ENCODE data around the gene C16orf92.

The C16orf92 gene

DNA sequence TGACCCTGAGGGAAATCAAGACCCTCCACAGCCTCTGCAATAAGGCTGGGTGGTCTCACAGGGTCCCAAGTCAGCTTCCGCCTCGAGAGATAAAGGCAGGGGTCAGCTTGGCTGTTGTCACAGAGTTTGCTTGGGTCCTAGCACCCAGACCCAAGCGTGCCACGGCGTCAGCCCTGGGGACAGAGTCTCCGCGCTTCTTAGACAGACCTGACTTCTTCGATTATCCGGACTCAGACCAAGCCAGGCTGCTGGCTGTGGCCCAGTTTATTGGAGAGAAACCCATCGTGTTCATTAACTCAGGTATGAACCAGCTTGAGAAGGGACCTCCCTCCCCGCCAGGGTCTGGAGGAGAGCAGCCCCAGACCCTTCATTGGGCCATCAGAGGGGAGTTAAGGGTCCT, 588 bp downstream of the C16orf92 start:
- in situ Hi-C loops (cut with MboI; ENCODE audit: low sequenced_read_pairs) = no loop called here

DNA sequence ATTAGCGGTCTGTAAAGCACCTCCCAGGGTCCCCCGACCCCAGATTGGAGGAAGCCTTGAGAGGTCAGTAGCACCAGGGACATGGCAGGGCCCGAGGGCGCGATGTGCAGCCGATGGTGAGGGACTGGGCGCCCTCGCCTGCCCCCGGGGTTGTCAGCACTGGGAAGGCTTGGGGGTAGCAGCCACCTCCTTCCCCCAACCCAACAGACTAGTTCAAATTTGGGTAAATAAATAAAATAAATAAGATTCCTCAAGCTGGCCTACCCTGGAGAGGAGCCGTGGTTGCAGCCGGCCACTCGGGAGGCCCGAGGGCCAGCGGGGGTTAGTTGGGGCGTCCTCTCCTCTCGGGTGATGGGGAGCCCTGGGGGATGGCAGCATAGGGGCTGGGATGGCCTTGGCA, 1.5 kb downstream of the C16orf92 start:
- in situ Hi-C loops (cut with MboI; ENCODE audit: low sequenced_read_pairs) = no loop called here

DNA sequence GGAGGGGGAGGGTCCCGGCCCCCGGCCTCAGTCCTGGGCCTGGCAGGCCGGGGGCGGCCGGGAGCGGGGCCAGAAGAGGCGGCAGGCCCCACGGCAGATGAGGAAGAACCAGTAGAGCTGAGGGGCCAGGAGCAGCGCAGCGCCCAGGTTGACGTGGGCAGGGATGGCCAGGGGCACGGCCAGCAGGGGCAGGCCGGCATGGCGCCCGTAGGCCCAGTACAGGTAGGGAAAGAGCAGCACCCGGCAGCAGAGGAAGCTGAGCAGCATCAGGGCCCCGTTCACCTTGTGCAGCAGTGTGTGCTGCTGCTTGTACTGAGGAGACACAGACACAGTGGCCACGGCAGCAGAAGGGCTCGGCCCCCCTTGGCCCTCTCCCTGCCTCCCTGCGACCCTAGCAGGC, 2.2 kb downstream of the C16orf92 start:
- in situ Hi-C loops (cut with MboI; ENCODE audit: low sequenced_read_pairs) = loop anchor here (25.0 kb wide), 1 partner anchor 338 kb away; the partner anchor contains the start of gene QPRT

DNA sequence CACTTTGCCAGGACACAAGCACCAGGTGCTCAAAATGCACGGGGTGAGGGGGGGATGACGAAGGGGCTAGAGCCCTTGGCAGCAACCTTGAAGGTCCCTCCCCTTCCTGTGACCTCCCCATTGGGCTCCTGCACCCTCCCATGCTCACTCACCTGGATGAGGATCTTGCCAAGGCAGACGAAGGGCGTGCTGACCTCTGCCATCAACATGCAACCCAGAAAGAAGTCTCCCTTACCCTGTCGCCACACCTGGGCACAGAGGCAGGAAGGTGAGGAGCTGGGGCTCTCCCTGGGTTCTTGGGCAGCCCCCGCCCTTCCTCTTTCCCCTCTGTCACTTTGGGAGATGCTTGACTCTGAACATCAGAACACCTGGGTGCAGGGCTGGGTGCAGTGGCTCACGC, 2.6 kb downstream of the C16orf92 start:
- in situ Hi-C loops (cut with MboI; ENCODE audit: low sequenced_read_pairs) = loop anchor here (25.0 kb wide), 1 partner anchor 338 kb away; the partner anchor contains the start of gene QPRT

DNA sequence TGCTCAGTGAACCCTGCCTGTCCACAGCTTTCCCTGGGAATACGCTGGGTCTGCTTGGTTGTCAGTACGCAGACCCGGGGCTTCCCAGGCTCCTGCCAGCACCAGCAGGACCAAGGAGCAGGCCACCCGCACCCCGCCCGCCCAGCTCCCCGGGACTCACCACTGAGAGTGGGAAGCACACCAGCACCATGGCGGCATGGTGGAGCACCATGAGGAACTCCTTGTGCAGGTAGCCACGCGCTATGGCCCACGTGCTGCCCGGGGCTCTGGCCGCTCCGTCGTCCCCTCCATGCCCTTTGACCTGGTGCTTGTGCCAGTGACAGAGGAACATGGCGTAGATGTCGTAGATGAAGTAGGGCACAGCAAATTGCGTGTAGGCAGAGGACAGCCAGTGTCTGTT, 3.5 kb downstream of the C16orf92 start:
- in situ Hi-C loops (cut with MboI; ENCODE audit: low sequenced_read_pairs) = loop anchor here (25.0 kb wide), 1 partner anchor 339 kb away; the partner anchor contains the start of gene QPRT

DNA sequence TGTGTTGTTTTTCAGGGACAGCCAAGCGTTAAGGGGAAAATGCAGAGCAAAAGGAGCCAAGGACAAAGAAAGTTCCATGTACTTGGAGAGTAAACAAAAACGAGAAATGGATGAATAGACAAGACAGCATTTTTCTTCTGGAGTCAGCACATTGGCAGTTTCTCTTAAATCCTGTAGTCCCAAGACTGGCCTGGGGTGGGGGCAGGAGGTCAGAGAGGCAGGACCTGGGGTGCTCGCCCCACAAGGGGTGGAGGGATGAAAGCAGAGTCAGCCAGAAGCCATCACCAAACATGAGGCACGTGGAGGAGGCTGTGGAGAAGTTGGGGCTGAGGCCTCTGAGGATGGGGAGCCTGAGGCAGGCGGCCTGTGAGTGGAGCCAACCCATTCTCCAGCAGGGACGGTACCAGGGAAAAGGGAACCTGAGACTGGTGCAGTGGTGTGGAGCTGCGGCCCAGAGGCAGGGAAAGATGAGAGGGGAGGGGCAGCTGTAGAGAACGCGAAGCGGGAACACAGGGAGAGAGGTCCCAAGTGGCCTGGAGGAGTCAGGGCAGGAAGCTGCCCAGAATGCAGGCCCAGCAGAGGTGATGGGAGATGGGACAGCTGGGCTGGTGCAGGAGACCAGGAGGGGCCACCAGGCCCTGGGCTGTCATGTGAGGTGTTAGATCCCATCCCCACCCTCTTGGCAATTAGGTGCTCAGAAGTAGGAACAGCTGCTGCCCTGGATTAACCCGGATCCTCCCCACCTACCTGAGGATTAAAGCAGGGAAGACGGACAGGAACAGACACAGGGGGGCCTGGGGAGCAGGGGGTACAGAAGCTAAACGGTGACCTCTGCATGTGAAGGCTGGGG, 4.8 kb downstream of the C16orf92 start:
- in situ Hi-C loops (cut with MboI; ENCODE audit: low sequenced_read_pairs) = loop anchor here (25.0 kb wide), 1 partner anchor 341 kb away; the partner anchor contains the start of gene QPRT

DNA sequence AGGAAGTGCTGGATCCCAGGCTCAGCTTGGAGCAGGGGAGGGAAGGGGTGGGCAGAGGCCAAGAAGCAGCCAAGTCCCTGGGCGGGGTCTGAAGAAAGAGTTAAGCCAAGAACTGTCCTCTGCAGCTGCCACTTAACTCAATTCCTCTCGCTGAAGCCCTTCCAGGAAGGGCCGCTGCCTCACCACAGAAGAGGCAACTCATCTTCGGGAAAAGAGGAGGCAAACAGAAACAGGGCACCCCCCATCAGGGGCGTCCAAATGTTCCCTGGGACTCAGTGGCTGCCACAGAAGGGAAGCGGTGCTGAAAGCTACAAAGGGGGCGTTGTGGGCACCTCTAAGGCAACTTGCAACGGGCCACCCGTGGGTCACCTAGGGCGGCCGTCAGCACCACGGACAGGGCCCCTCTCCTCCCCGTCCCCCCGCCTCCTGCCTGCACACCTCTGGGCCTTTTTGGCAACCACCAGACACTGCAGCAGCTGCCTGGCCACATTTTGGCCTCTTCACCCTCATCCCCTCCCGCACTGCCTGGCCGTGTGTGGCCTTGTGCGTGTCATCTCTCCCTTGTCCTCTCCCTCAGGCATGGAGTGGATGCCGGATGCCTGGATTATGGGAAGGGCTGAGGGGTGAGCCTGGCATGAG, 5.6 kb downstream of the C16orf92 start:
- in situ Hi-C loops (cut with MboI; ENCODE audit: low sequenced_read_pairs) = loop anchor here (25.0 kb wide), 1 partner anchor 341 kb away; the partner anchor contains the start of gene QPRT

DNA sequence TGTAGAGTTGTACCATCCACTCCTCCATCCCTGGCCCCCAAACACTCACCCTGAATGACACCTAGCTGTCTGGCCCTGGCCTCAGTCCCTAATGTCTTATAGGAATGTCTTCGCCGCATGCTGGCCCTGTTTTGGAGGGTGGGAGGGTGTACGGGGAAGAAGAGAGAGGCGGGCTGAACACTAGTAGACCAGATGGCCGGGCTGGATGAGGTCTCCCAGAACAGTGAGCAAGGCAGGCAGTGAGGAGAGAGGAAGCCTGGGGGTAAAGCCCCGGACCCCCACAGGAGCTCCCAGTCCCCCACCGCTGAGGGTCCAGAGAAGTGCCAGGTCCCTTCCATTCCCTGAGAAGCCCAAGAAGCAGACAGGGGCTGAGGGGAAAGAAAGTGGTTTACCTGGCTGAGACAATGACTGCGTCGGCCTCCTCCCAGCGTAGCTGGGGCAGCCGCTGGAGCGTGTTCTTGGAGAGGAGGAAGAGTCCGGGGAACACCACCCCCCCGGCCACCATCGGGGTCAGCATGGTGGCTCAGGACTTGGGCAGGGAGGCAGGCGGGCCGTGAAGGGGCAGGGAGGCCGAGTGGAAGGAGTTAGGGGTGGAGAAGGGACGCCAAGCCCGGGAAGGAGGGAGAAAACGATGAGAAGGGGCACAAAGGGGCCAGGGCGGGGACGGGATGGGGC, 7.2 kb downstream of the C16orf92 start:
- in situ Hi-C loops (cut with MboI; ENCODE audit: low sequenced_read_pairs) = loop anchor here (25.0 kb wide), 1 partner anchor 343 kb away; the partner anchor contains the start of gene QPRT

DNA sequence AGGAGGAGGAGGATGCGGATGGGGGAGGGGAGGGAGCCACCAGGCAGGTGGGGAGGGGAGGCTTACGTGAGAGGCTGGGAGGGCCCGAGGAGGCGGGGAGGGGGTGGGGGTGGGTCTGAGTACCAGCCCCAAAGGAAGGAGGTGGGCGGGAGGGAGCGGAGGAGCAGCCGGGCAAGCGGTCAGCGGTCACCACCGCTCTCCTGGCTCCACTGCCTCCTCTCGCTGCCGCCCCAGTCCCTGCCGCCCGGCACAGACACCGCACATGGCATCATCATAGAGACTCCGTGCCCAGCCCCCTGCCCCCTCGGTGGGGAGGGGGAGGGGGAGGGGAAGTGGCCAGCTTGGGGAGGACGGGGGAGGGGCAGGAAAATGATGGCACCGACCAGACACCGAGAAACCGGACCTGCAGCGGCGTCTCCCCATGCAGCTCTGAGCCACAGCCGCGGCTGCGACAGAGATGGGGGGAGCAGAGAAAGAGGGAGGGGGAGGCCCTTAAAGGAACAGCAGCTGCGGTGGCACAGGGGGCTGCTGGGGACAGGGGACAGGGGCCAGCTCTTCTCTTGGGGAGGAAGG, 7.9 kb downstream of the C16orf92 start, which contains the start of gene TLCD3B:
TSS of gene TLCD3B (minus strand) at position 431 of the 573 bp plus-strand sequence. CDS start 744 bp downstream, outside the sequence.
- in situ Hi-C loops (cut with MboI; ENCODE audit: low sequenced_read_pairs) = loop anchor here (25.0 kb wide), 1 partner anchor 344 kb away; the partner anchor contains the start of gene QPRT

DNA sequence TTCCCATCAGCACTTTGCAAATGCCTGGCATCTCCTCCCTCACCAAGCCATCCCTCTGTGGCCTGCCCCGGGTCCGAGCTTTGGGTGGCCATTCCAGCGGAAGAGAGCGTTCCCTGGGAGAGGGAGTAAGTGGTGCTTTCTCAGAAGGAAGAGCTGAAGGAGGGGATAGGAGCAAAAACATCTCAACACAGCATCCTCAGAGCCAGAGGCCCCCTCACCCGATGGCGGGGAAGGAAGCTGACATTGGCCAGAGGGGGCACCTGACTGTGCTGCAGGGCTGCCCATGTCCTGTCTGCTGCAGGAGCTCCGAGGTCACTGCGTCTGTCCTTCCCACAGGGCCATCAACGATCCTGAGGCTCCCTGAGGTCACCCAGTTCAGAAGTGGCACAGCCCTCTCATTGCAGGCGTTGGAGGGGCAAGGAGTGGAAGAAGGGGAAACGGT, 8.5 kb downstream of the C16orf92 start:
- in situ Hi-C loops (cut with MboI; ENCODE audit: low sequenced_read_pairs) = loop anchor here (25.0 kb wide), 1 partner anchor 344 kb away; the partner anchor contains the start of gene QPRT

DNA sequence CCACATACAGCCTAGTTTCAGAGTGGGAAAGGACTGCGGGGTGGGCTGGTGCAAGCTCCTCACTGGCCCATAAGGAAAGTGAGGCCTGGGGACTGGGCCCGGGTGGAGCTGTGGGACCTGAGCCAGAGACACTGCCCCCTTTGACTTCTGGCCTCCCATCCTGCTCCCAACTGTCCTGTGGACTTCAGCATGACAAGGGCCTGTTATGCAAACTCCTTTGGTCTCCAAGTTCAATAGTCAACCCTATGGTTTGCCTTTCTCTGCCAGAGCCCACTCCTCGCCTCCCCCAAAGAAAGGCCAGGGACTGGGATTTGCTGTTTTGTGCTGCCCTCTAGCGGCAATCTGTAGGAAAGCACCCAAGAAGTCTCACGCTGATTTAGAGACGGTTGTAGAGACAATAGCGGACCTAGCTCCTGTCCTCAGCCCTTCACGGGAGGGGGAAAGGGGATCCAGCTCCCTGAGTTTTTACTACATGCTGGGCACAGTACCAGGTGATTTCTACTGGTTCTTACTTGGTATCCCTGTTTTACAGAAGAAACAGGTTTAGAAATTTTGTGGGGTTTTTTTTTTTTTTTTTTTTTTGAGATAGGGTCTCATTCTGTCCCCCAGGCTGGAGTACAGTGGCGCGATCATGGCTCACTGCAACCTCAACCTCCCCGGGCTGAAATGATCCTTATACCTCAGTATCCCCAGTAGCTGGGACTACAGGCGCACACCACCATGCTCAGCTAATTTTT, 9.3 kb downstream of the C16orf92 start:
- in situ Hi-C loops (cut with MboI; ENCODE audit: low sequenced_read_pairs) = loop anchor here (25.0 kb wide), 1 partner anchor 345 kb away; the partner anchor contains the start of gene QPRT

DNA sequence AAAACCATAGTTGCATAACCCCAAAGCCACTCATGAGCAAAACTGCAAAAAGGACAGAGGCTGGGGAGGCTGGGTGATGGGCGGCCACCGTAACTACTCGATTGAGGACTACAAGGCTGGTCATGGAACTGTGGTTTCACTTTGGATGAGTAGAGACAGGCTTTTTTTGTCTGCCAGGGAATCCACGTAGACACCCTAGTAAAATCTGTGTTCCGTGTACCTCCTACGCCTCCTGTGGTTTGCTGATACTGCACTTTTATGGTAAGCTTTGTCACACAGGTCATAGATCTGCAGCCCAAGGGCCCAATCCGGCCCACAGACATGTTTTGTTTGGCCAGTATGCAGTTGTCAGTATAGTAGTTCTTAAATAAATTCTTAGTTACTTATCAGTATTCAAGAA, 10.3 kb downstream of the C16orf92 start:
- in situ Hi-C loops (cut with MboI; ENCODE audit: low sequenced_read_pairs) = loop anchor here (25.0 kb wide), 1 partner anchor 346 kb away; the partner anchor contains the start of gene QPRT

DNA sequence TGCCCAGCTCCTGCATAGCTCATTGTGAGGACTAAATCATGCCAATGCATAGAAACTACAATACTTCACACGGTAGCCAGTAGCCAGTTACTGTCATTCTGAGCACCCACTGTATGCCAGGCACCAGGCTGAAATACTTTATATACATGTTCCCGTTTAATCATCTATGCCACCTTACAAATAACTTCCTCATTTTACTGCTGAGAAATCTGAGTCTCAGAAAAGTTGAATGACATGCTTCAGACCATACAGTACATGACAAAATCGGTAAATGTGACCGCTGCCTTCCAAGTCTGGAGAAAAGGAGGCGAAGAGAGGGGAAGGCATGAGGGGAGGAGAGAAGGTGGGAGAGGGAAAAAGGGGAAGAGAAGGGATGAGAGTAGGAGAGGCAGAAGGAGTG, 17.2 kb downstream of the C16orf92 start:
- in situ Hi-C loops (cut with MboI; ENCODE audit: low sequenced_read_pairs) = loop anchor here (25.0 kb wide), 1 partner anchor 353 kb away; the partner anchor contains the start of gene QPRT

DNA sequence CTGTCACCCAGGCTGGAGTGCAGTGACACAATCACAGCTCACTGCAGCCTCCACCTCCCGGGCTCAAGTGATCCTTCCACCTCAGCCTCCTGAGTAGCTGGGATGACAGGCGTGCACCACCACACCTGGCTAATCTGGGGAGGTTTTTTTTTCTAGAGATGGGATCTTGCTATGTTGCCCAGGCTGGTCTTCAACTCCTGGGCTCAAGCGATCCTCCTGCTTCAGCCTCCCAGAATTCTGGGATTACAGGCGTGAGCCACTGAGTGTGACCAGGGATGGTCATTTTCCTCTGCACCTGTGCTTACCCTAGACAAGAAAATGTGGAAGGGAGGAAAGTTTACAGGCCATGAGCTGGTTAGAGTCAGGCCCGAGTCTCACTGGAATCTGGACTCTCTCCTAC, 17.7 kb downstream of the C16orf92 start:
- in situ Hi-C loops (cut with MboI; ENCODE audit: low sequenced_read_pairs) = loop anchor here (25.0 kb wide), 1 partner anchor 353 kb away; the partner anchor contains the start of gene QPRT

DNA sequence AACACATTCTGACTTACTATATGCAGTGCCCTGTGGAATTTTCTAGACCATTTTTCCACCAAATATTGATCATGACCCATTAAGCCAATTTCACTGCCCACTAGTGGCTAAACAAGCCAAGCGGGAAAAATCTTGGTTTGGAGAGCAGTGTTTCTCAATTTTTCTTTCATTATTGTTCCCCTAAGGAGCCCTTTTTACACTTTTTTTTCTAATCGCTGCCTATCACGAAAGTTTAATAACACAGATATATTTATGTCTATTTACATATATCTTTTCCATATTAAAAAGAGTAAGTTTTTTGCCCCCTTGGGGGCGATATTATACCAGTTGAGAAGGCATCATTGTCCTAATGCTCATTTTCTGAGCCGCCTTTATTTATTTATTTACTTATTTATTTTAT, 18.8 kb downstream of the C16orf92 start:
- in situ Hi-C loops (cut with MboI; ENCODE audit: low sequenced_read_pairs) = loop anchor here (25.0 kb wide), 1 partner anchor 355 kb away; the partner anchor contains the start of gene QPRT

DNA sequence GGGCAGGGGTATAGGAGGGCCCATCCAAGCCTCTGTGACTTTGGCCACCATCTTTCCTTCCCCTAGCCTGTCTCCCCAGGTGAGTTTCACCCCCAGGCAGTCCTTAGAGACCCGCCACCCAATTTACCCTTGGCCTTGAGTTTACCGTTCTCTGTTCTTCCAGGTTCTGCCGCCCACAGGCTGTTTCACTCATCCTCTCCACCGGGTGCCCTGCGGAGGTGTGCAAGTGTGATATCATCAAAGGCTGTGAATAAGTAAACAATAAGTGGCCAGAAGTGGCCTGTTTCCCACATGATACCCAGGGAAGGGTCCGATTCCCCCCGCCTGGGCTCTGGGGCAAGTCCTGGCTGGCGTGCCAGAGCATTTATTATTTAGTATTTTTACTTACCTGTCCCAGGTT, 23.2 kb downstream of the C16orf92 start:
- in situ Hi-C loops (cut with MboI; ENCODE audit: low sequenced_read_pairs) = loop anchor here (25.0 kb wide), 1 partner anchor 359 kb away; the partner anchor contains the start of gene QPRT

DNA sequence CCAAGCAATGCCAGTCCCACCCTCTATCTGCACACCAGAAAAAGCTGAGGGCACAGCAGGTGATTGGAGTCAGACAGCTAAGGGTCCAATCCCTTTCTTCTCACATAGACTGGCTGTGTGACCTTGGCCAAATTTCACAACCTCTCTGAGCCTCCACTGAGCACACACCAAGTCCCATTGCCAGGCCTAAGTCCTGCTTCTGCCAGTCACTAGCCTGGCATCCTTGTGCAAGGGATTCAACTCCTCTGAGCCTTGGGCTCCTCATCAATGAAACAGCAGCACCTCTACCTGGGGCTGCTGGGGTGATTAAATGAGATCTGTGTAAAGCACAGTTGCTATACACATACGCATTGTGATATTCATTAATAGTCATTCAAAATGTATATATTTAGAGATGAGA, 23.6 kb downstream of the C16orf92 start:
- in situ Hi-C loops (cut with MboI; ENCODE audit: low sequenced_read_pairs) = loop anchor here (25.0 kb wide), 1 partner anchor 359 kb away; the partner anchor contains the start of gene QPRT

DNA sequence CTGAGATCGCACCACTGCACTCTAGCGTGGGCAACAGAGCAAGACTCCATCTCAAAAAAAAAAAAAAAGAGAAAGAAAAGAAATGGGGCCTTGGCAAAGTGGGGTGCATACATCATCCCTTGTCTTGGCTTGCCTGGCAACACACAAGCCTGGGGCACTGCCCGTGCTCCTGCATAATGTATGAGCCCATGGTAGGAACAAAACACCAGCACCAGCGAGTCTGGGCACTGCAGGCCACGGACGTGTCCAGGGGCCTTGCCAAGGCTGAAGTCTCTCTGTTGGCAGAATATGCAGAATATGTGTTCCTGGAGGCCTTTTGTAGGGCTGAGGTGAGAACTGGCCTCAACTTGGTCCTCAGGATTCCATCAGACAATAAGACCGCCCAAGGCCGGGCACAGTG, 26.9 kb downstream of the C16orf92 start:
- in situ Hi-C loops (cut with MboI; ENCODE audit: low sequenced_read_pairs) = loop anchor here (25.0 kb wide), 1 partner anchor 363 kb away; the partner anchor contains the start of gene QPRT

DNA sequence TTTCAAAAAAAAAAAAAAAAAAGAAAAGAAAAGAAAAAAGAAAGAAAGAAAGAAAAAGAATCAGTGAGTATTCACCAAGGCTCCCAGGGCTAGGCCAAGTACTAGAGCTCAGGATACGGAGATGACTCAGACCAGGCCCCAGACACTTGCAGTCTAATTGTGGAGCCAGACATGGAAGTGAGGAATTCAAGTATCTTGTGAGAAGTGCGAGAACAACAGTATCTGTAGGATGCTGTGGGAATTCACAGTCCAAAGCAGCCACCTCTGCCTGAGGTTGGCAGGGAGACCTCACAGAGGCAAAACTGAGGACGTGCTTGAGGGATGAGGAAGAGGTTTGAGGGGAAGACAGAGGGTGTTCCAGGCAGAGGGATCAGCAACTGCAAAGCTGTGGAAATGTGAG, 28.5 kb downstream of the C16orf92 start:
- in situ Hi-C loops (cut with MboI; ENCODE audit: low sequenced_read_pairs) = no loop called here

Data from HL-60/S4 treated with phorbol 12-myristate 13-acetate at 8.2 ng/mL for 4 days and 3 days (cell line).